UCSD-AML1 (cell line): ENCODE data around the gene MACROD2.
"Not testable (repeated sequence)": the region's sequence is repeated elsewhere in the genome, so short reads cannot be mapped to it uniquely, and the experiment has no call there.

Experiments
- DNase-seq: peaks from one replicate; lab custom pipeline; 2025; ENCODE audit not compliant: unreplicated experiment; lab: John Stamatoyannopoulos, UW

MACROD2 gene

GRCh38 chr20:14259689-14260088 is 264.4 kb downstream of the MACROD2 start:
- no peak for DNase-seq

DNA sequence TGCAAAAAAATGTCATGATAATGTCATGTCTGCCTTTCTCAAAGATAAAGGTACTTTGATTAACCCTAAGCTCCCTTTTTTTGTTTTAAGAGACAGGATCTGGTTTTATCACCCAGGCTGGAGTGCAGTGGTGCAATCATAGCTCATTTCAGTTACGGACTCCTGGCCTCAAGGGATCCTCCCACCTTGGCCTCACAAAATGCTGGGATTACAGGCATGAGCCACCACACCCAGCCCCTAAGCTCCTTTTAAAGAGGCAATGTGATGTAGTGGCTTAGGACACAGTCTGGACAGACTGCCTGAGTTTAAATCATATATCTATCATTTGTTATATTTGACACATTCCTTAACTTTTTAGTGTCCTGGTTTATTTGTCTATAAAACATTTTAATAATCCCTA is 265.1 kb downstream of the MACROD2 start:
- DNase-seq: no peak

- no peak for DNase-seq
These were observed 269.6 kb downstream of the MACROD2 start for GRCh38 chr20:14264869-14265268.

DNA sequence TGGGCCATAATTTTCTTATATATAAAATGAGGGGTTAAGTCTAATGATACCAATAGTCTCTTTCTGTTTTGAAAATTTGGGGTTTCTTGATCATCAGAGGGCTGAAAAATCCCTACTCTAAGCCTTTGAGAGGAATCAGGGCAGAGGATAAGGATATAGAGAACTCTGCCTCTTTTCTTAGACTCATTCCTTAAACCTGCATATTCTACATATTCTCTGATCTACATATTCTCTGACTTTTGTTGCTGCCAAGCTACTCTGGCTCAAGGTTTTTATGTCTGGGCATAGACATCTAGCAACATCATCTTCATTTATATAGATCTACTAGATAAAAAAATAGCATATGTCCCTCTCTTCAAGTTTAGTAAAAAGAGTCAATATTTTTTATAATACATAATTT is 270.9 kb downstream of the MACROD2 start:
- no peak for DNase-seq

DNA sequence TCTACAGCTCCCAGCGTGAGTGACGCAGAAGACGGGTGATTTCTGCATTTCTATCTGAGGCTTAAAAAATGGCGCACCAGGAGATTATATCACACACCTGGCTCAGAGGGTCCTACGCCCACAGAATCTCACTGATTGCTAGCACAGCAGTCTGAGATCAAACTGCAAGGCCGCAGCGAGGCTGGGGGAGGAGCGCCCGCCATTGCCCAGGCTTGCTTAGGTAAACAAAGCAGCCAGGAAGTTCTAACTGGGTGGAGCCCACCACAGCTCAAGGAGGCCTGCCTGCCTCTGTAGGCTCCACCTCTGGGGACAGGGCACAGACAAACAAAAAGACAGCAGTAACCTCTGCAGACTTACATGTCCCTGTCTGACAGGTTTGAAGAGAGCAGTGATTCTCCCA is 275.4 kb downstream of the MACROD2 start:
- DNase-seq: not testable (repeated sequence)

DNA sequence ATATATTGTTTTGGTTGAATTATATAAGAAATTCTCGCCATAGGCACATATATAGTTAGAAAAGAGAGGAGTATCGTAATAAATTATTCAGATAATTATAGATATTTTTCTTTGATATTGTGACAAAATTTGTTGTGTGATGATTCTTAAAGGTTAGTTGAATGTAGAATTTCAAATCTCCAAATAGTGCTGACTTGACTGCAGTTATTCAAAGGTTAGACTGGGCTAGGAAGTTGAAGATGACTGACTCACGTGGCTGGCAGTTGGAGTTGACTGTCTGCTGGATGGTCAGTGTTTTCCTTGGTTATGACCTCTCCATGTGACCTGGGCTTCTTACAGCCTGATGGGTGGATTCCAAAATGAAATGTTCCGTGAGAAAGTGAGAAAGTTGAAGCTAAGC is 286.8 kb downstream of the MACROD2 start:
- no peak for DNase-seq

GRCh38 chr20:14284443-14284842 is 289.1 kb downstream of the MACROD2 start:
- no peak for DNase-seq

DNA sequence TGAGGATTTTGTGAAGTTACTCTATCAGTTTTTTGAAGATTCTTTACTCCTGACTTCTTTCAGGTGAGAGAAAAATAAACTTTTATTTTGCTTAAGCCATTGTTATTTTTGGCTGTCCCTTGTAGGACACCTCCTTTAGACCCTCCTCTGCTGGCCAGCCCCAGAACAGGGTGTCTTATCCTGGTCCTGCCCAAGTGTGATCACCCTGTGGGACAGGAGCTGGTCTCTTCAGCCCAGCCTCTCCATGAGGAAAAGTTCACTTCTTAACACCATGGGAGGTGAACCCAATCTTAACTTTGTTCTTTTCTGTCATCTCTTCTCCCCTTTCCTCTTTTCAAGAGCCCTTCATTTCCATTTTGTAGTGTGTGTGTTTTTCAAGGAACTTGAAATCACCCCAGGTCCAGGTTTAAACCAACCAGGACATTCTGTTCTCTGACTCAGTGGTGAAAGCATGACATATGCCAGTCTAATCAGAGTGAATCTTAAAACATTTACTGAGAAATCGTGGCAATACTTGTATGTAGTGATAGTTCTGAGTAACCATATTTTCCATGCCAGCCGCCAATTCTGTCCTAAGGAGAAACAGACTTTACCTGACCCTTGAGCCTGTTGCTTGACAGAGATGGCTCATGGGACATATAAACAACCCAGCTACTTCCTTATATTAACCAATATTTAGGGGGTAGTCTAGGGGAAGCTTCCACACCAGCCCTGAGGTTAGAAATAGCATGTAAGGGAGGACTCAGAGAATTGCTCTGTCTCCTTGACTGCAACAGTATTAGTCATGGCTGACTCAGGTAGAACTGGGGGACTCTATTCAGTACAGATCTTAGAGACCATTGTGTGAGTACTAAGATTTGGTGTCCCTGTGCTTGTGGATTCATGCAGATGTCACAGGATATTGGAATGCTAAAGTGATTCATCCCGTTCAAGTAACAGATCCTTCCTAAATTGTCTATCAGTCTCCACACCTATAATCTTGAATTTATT is 293.3 kb downstream of the MACROD2 start:
- DNase-seq: no peak

- no peak for DNase-seq
These were observed 296.2 kb downstream of the MACROD2 start for GRCh38 chr20:14291502-14291901.

- DNase-seq: no peak
These were observed 299.9 kb downstream of the MACROD2 start for GRCh38 chr20:14295238-14295637.

DNA sequence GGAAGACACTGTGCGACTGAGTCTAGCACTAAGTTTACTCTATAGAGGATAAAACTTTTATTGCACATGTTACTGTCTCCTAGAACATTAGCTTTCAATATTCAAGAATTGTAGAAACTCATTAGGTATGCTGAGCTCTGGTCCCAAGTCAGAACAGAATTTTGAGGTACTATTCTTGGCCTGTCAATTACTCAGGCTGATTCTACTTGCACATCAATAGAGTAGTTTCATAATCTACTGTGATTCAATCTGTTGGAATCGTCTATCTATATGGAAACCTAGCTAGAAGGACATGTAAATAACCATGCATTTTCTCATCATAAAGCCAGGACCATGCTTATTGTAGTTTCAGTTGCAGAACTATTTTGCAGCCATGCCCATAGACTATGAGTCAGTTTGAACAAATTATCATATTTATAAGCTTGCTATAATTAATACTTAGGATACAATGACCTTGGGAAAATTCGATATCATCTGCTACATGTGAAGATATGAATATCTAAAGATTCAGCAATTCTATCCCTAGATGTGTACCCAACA is 300.5 kb downstream of the MACROD2 start:
- no peak for DNase-seq

DNA sequence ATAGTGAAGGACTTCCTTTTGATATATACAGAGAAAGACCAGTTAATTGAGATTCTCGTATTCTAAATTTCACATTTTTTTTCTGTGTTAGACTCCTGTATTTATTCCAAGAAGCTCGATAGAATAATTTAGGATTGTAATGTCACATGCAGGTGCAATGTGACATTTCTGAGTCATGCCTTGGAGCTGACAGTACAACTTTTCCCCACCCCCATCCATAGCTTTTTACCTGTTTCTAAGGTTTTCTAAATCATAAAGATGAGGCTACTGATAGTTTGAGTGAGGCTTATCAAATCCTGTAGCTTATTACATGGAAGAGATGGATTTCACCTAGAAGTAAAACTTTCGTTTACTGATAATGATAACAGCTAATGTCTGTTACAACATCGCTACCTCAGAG is 304.5 kb downstream of the MACROD2 start:
- no peak for DNase-seq

DNA sequence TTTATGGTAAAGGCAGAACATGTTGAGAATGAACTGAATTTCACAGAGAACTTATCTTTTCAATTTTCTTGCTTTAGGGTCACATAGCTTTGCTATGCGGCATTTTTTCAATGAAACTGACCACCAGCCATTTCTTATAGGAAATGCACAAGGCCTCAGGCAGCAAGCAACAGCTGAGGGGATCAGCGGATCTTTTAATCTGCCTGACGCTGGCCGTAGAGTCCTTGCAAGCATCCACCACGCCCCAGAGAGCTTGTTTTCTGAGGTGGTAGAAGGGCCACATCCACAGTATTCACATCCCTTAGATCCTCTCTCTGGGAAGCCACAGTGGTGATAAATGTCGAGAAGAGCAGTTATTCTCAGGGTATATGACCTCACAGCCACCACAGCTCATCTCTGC is 307.8 kb downstream of the MACROD2 start:
- DNase-seq: no peak

DNA sequence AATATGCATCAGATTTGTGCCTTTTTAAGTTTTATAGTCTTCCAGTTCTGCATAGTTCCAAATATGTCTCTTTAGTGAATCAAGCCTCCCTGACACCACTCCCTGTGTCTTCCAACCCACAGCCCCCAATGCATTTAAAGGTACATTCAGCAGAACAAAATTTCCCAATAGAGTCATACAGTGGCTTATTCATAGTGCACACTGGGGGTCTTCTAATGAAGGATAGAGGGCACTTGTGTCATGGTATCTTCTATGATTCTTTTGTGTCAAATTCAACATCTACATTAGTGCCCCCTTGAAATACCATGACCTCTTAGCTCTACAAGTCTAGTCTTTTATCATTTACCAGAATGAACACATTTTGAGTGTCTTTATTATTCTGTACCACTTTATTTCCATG is 308.3 kb downstream of the MACROD2 start:
- DNase-seq: no peak

DNA sequence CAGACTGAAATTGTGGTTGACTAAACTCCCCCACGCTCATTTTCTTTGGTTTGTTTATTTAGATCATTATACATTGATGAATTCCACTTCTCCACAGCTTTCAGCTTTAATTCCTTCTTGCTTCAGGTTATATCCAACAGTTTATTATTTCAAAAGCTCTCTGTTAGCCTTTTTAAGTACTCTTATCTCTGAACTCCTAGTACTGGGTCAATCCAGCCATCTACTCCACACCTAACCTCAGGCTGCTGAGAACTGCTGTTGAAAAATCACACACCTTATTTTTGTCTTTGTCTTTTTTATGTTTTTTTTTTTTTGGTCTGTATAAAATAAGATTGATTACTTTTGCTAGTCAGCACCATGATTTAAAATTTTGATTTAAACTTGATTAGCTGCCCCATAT is 309.2 kb downstream of the MACROD2 start:
- no peak for DNase-seq

- DNase-seq: no peak
These were observed 312.6 kb downstream of the MACROD2 start for GRCh38 chr20:14307956-14308355.

- DNase-seq: no peak
These were observed 315.8 kb downstream of the MACROD2 start for GRCh38 chr20:14310977-14311627.

- no peak for DNase-seq
These were observed 316.7 kb downstream of the MACROD2 start for GRCh38 chr20:14312001-14312400.

DNA sequence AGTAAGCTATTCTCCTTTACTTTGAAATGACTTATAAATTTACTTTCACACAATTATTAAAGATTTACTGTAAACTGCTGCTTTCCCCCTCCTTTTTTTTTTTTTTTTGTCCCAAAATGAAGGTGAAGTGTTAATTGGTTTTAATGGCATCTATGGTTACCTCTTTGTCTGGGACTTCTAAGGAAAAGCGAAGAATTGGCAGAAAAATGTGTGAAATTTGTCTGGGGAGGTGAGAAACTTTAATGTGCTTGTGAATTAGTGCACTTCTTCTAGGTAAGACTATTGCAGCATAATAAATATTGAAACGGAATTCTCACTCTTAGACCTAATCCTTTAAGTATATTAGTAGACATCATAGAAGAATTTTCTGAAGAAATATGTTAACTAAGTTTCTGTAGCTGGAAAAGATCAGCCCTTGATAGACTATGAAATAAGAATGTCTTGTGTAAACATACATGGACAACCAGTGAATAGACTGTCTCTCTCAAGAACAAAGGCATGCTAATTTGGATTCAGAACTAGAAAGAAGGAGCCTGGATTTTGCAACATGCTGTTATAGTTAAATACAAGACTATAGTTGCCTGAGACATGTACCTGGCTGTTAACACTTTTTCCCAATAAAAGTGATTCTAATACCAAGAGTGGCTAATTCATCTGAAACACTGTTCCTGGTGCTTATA is 318.2 kb downstream of the MACROD2 start:
- DNase-seq: no peak

DNA sequence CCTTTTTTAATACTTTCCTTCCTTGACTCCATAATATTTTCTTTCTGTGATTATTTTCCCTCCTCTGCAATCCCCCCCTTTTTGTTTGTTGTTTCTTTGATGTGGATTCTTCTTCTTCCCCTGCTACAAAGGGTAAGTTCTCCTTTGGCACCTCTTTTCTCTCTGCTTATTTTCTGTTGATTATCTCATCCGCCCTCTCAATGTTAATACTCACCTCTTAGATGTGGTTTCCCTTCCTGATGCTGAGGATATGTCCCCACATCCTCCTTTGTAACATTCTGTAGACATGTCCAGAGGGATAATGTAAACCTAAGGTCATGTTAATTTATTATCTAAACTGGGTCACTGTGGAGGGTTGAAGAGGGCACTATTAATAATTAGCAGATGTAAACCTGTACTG is 324.4 kb downstream of the MACROD2 start:
- no peak for DNase-seq

GRCh38 chr20:14331646-14332045 is 336.3 kb downstream of the MACROD2 start:
- no peak for DNase-seq
